AG04449 (cell line): ENCODE data around the gene CD69.

Experiments
- CTCF ChIA-PET: fragments of 350-600 bp; formaldehyde crosslinking; extraction: SDS; loops from one replicate; lab custom pipeline; 2021; ENCODE audit warnings: antibody characterized with exemption; lab: Yijun Ruan, JAX
- POLR2A ChIA-PET: fragments of 400-600, 350-600 bp; formaldehyde crosslinking; extraction: SDS; loops from one replicate; lab custom pipeline; 2020; ENCODE audit warnings: antibody characterized with exemption, inconsistent platforms; lab: Yijun Ruan, JAX
- DNase-seq: peaks from one replicate; pipeline ENCODE4 v3.0.0-alpha.2; 2010; ENCODE audit warnings: low read depth, low spot score
- H3K4me3 ChIP-seq: 2 replicates; pipeline ENCODE4 v1.5.1; 2011; ENCODE audit warnings: low read depth, mild to moderate bottlenecking, control low read depth, low read length
- CTCF ChIP-seq: IDR thresholded peaks from one replicate; pipeline ENCODE4 v1.5.1; 2011; ENCODE audit warnings: mild to moderate bottlenecking, moderate library complexity, low read length, control low read depth, inconsistent platforms; ENCODE audit not compliant: insufficient read depth; ENCODE audit errors: missing control alignments

CD69 gene

GRCh38 chr12:9757433-9758025, 3.2 kb downstream of the CD69 start:
- DNase-seq = no peak
- no peak overlapping the region for H3K4me3 ChIP-seq
- ChIA-PET POLR2A (no interaction called here), CTCF (interaction anchor here (1.1 to 5.8 kb wide), 4 partner anchors 8 to 382 kb away, joined by 3 to 66 read pairs (median 4); no protein-coding TSS in a partner anchor)
- no peak for TF ChIP-seq CTCF

GRCh38 chr12:9756706-9757105, 4.0 kb downstream of the CD69 start:
- no peak overlapping the region for H3K4me3 ChIP-seq
- no peak for TF ChIP-seq CTCF
- no peak for DNase-seq
- ChIA-PET POLR2A (no interaction called here), CTCF (interaction anchor here (1.1 to 1.7 kb wide), 4 partner anchors 9 to 382 kb away, joined by 3 to 9 read pairs (median 4); no protein-coding TSS in a partner anchor)

GRCh38 chr12:9756170-9756569, 4.5 kb downstream of the CD69 start:
- TF ChIP-seq CTCF = no peak
- CTCF ChIA-PET = interaction anchor here (1.1 to 1.7 kb wide), 4 partner anchors 8 to 383 kb away, joined by 3 to 9 read pairs (median 4); no protein-coding TSS in a partner anchor
- POLR2A ChIA-PET = no interaction called here
- no peak overlapping the region for H3K4me3 ChIP-seq
- DNase-seq = no peak

- POLR2A ChIA-PET = no interaction called here
- no peak for TF ChIP-seq CTCF
- no peak overlapping the region for H3K4me3 ChIP-seq
- no peak for DNase-seq
- CTCF ChIA-PET = interaction anchor here (1.5 to 2.0 kb wide), 3 partner anchors 7 to 383 kb away, joined by 4 to 9 read pairs (median 5); no protein-coding TSS in a partner anchor
These were observed 5.1 kb downstream of the CD69 start for GRCh38 chr12:9755567-9755966.

- DNase-seq = no peak
- no peak for TF ChIP-seq CTCF
- CTCF ChIA-PET = interaction anchor here (1.5 to 2.0 kb wide), 4 partner anchors 11 to 384 kb away, joined by 3 to 9 read pairs (median 6); no protein-coding TSS in a partner anchor
- no peak overlapping the region for H3K4me3 ChIP-seq
- POLR2A ChIA-PET = no interaction called here
These were observed 5.7 kb downstream of the CD69 start for GRCh38 chr12:9755035-9755434.

GRCh38 chr12:9754099-9754927, 6.4 kb downstream of the CD69 start:
- no peak for DNase-seq
- no peak for TF ChIP-seq CTCF
- ChIA-PET POLR2A (no interaction called here), CTCF (interaction anchor here (1.5 to 6.8 kb wide), 4 partner anchors 11 to 386 kb away, joined by 3 to 76 read pairs (median 6); no protein-coding TSS in a partner anchor)
- no peak overlapping the region for H3K4me3 ChIP-seq
